ENCODE results near the gene LRMDA.

DNA sequence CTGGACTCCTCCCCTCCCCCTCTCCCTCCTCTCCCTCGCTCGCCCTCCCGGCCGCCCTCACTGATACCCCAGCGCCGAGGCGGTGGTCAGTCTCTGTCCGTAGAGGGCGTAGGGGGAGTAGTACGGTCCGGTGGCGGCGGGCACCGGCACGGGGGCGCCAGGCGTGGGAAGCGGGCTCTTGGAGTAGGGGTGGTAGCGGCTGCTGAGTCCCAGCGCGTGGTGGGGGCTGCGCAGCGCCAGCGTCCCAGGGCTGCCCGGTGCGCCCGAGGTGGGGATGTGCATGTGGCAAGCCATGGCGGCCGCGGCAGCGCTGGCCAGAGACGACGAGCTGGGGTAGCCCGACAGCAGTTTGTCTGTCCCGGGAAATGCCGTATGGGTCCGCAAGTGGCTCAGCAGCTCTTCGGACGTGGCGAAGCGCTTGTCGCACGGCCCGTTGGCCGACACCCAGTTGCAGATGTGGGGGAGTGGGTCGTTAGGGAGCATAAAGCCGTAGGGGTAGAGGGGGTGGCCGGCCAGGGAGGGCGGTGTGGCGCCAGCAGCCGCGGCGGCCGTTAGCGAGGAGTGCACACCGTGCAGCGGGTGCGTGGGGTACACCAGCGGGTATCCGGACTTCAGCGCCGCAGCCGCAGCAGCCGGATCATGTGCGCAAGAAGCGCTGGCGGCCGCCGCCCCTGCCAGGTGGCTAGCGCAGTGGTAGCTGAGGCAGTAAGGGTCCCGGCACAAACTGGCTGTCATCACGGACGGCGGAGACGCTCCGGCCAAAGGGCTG is 32.5 kb upstream of the LRMDA start:
- TF ChIP-seq, protein P1, sequence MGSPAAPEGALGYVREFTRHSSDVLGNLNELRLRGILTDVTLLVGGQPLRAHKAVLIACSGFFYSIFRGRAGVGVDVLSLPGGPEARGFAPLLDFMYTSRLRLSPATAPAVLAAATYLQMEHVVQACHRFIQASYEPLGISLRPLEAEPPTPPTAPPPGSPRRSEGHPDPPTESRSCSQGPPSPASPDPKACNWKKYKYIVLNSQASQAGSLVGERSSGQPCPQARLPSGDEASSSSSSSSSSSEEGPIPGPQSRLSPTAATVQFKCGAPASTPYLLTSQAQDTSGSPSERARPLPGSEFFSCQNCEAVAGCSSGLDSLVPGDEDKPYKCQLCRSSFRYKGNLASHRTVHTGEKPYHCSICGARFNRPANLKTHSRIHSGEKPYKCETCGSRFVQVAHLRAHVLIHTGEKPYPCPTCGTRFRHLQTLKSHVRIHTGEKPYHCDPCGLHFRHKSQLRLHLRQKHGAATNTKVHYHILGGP (tag by site-specific recombination; IDR thresholded peaks at IDR 0.05), result no peak
- no peak for TF ChIP-seq YY1 (tag by site-specific recombination; IDR thresholded peaks at IDR 0.05)
- TF ChIP-seq ZIC2 (tag by site-specific recombination; IDR thresholded peaks at IDR 0.05), result no peak
- TF ChIP-seq, protein P2, sequence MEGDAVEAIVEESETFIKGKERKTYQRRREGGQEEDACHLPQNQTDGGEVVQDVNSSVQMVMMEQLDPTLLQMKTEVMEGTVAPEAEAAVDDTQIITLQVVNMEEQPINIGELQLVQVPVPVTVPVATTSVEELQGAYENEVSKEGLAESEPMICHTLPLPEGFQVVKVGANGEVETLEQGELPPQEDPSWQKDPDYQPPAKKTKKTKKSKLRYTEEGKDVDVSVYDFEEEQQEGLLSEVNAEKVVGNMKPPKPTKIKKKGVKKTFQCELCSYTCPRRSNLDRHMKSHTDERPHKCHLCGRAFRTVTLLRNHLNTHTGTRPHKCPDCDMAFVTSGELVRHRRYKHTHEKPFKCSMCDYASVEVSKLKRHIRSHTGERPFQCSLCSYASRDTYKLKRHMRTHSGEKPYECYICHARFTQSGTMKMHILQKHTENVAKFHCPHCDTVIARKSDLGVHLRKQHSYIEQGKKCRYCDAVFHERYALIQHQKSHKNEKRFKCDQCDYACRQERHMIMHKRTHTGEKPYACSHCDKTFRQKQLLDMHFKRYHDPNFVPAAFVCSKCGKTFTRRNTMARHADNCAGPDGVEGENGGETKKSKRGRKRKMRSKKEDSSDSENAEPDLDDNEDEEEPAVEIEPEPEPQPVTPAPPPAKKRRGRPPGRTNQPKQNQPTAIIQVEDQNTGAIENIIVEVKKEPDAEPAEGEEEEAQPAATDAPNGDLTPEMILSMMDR (tag by site-specific recombination; IDR thresholded peaks at IDR 0.05), result no peak
- TF ChIP-seq, protein P3, sequence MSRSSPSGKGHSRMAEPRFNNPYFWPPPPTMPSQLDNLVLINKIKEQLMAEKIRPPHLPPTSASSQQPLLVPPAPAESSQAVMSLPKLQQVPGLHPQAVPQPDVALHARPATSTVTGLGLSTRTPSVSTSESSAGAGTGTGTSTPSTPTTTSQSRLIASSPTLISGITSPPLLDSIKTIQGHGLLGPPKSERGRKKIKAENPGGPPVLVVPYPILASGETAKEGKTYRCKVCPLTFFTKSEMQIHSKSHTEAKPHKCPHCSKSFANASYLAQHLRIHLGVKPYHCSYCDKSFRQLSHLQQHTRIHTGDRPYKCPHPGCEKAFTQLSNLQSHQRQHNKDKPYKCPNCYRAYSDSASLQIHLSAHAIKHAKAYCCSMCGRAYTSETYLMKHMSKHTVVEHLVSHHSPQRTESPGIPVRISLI (tag by site-specific recombination; IDR thresholded peaks at IDR 0.05), result no peak
- TF ChIP-seq, protein P4, sequence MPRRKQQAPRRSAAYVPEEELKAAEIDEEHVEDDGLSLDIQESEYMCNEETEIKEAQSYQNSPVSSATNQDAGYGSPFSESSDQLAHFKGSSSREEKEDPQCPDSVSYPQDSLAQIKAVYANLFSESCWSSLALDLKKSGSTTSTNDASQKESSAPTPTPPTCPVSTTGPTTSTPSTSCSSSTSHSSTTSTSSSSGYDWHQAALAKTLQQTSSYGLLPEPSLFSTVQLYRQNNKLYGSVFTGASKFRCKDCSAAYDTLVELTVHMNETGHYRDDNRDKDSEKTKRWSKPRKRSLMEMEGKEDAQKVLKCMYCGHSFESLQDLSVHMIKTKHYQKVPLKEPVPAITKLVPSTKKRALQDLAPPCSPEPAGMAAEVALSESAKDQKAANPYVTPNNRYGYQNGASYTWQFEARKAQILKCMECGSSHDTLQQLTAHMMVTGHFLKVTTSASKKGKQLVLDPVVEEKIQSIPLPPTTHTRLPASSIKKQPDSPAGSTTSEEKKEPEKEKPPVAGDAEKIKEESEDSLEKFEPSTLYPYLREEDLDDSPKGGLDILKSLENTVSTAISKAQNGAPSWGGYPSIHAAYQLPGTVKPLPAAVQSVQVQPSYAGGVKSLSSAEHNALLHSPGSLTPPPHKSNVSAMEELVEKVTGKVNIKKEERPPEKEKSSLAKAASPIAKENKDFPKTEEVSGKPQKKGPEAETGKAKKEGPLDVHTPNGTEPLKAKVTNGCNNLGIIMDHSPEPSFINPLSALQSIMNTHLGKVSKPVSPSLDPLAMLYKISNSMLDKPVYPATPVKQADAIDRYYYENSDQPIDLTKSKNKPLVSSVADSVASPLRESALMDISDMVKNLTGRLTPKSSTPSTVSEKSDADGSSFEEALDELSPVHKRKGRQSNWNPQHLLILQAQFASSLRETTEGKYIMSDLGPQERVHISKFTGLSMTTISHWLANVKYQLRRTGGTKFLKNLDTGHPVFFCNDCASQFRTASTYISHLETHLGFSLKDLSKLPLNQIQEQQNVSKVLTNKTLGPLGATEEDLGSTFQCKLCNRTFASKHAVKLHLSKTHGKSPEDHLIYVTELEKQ (tag by site-specific recombination; IDR thresholded peaks at IDR 0.05; ENCODE audit: borderline replicate concordance), result no peak
- TF ChIP-seq ZNF211 (tag by site-specific recombination; IDR thresholded peaks at IDR 0.05; ENCODE audit: low read depth), result no peak
- TF ChIP-seq, protein P5, sequence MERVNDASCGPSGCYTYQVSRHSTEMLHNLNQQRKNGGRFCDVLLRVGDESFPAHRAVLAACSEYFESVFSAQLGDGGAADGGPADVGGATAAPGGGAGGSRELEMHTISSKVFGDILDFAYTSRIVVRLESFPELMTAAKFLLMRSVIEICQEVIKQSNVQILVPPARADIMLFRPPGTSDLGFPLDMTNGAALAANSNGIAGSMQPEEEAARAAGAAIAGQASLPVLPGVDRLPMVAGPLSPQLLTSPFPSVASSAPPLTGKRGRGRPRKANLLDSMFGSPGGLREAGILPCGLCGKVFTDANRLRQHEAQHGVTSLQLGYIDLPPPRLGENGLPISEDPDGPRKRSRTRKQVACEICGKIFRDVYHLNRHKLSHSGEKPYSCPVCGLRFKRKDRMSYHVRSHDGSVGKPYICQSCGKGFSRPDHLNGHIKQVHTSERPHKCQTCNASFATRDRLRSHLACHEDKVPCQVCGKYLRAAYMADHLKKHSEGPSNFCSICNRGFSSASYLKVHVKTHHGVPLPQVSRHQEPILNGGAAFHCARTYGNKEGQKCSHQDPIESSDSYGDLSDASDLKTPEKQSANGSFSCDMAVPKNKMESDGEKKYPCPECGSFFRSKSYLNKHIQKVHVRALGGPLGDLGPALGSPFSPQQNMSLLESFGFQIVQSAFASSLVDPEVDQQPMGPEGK (tag by site-specific recombination; IDR thresholded peaks at IDR 0.05), result no peak
- no peak for TF ChIP-seq GLI4 (tag by site-specific recombination; IDR thresholded peaks at IDR 0.05)
- TF ChIP-seq ZNF239 (tag by site-specific recombination; IDR thresholded peaks at IDR 0.05), result no peak
